ENCODE measurements around the gene IPPK.

IPPK gene

GRCh38 chr9:92650296-92650695 is 19.6 kb downstream of the IPPK start:
- no peak overlapping the region for H3K27ac ChIP-seq
- TF ChIP-seq CTCF (conservative IDR thresholded peaks at IDR 0.05) = no peak
- no peak for TF ChIP-seq ZFX (IDR thresholded peaks at IDR 0.05)

GRCh38 chr9:92649007-92649406 is 20.9 kb downstream of the IPPK start:
- TF ChIP-seq CTCF (conservative IDR thresholded peaks at IDR 0.05) (no peak), ZFX (IDR thresholded peaks at IDR 0.05) (no peak)

GRCh38 chr9:92648474-92648971 is 21.4 kb downstream of the IPPK start:
- H3K27ac ChIP-seq = no peak overlapping the region
- no peak for TF ChIP-seq ZFX (IDR thresholded peaks at IDR 0.05)
- no peak for TF ChIP-seq CTCF (conservative IDR thresholded peaks at IDR 0.05)

More at GRCh38 chr9:92649007-92649406, 20.9 kb downstream of the IPPK start:
- no peak overlapping the region for H3K27ac ChIP-seq

- TF ChIP-seq ZFX (IDR thresholded peaks at IDR 0.05) (no peak), CTCF (conservative IDR thresholded peaks at IDR 0.05) (no peak)
- no peak overlapping the region for H3K27ac ChIP-seq
These were observed 22.1 kb downstream of the IPPK start for GRCh38 chr9:92647671-92648473.

GRCh38 chr9:92645041-92645440 is 24.9 kb downstream of the IPPK start:
- H3K27ac ChIP-seq = no peak overlapping the region
- TF ChIP-seq ZFX (IDR thresholded peaks at IDR 0.05) (no peak), CTCF (conservative IDR thresholded peaks at IDR 0.05) (no peak)

GRCh38 chr9:92644278-92644677 is 25.7 kb downstream of the IPPK start:
- no peak overlapping the region for H3K27ac ChIP-seq
- TF ChIP-seq ZFX (IDR thresholded peaks at IDR 0.05) = no peak
- TF ChIP-seq CTCF (conservative IDR thresholded peaks at IDR 0.05) = no peak

GRCh38 chr9:92642564-92642963 is 27.4 kb downstream of the IPPK start:
- TF ChIP-seq ZFX (IDR thresholded peaks at IDR 0.05) = no peak
- no peak for TF ChIP-seq CTCF (conservative IDR thresholded peaks at IDR 0.05)
- no peak overlapping the region for H3K27ac ChIP-seq
